IgD-negative memory B cell (primary cell): Measurements from ENCODE around the gene IFRD1. TPM values are rescaled to one million over a fixed set of nuclear protein-coding genes. Genes with fewer than 3 reads are reported as not detected.
"Not testable (repeated sequence)": the region's sequence is repeated elsewhere in the genome, so short reads cannot be mapped to it uniquely, and the experiment has no call there.

Source experiments
- H3K27ac Mint-ChIP-seq, 3 donors: one replicate each; pipeline ENCODE4 v1.8.0; 2020 to 2022; ENCODE audit warnings: mild to moderate bottlenecking in 3 of 3, mixed read lengths in 3 of 3, moderate library complexity in 1 of 3
- H3K27me3 Mint-ChIP-seq: one replicate; pipeline ENCODE4 v1.8.0; 2021; ENCODE audit warnings: mixed read lengths
- H3K36me3 Mint-ChIP-seq: one replicate; pipeline ENCODE4 v1.8.0; 2020; ENCODE audit warnings: mild to moderate bottlenecking, mixed read lengths
- H3K4me1 Mint-ChIP-seq, 3 donors: one replicate each; pipeline ENCODE4 v1.8.0; 2020 to 2022; ENCODE audit warnings: mixed read lengths in 3 of 3, mild to moderate bottlenecking in 1 of 3
- H3K4me3 Mint-ChIP-seq, 4 donors: one replicate each; pipeline ENCODE4 v1.8.0; 2020 to 2022; ENCODE audit warnings: mild to moderate bottlenecking in 4 of 4, mixed read lengths in 4 of 4, moderate library complexity in 3 of 4
- H3K9me3 Mint-ChIP-seq, 3 donors: one replicate each; pipeline ENCODE4 v1.8.0; 2020 to 2021; ENCODE audit warnings: mixed read lengths in 3 of 3, mild to moderate bottlenecking in 1 of 3
- polyA plus RNA-seq: library from polyadenylated mRNA; unstranded; fragments of 300-500 nt; fragmentation: Illumina TruSeq; gene quantifications from one replicate; pipeline ENCODE4 v1.2.3, GENCODE V29; 2021

Gene IFRD1
- polyA plus RNA-seq, 1 donor from 2014 or later, result 38.4 TPM

GRCh38 chr7:112452102-112452888, 2.0 kb downstream of the IFRD1 start:
- no peaks in the 10 kb centered on the region for H3K27me3 Mint-ChIP-seq
- H3K4me3 Mint-ChIP-seq, result peak overlapping the region; percentile 88 to 100 (median 94)
- no peaks in the 10 kb centered on the region for H3K9me3 Mint-ChIP-seq
- peaks cover 20 to 30% (median 24%) of the 10 kb centered on the region in 3 donors for H3K4me1 Mint-ChIP-seq
- H3K36me3 Mint-ChIP-seq, result no peaks in the 10 kb centered on the region
- H3K27ac Mint-ChIP-seq, result peak overlapping the region in 1 of 3 donors; percentile 97

GRCh38 chr7:112453505-112454171, 3.4 kb downstream of the IFRD1 start:
- no peaks in the 10 kb centered on the region for H3K27me3 Mint-ChIP-seq

DNA sequence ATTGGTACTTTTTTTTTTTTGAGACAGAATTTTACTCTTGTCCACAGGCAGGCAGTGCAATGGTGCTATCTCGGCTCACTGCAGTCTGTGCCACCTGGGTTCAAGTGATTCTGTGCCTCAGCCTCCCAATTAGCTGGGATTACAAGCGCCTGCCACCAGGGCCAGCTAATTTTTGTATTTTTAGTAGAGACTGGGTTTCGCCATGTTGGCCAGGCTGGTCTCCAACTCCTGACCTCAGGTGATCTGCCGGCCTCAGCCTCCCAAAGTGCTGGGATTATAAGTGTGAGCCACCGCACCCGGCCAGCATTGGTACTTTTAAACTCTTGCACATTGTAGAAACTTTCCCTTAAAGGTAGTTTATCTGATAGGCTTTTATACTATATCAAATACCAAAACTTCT, 3.9 kb downstream of the IFRD1 start:
- H3K27me3 Mint-ChIP-seq, H3K36me3 Mint-ChIP-seq, H3K27ac Mint-ChIP-seq, H3K9me3 Mint-ChIP-seq: not testable (repeated sequence)
- Mint-ChIP-seq H3K4me1 (peaks cover 21 to 28% (median 24%) of the 10 kb centered on the region in 3 donors), H3K4me3 (peak overlapping the region in 1 of 4 donors; percentile 73)

More at GRCh38 chr7:112453505-112454171, 3.4 kb downstream of the IFRD1 start:
- H3K4me1 Mint-ChIP-seq, result peaks cover 20 to 30% (median 24%) of the 10 kb centered on the region in 3 donors
- no peak overlapping the region for H3K27ac Mint-ChIP-seq
- H3K4me3 Mint-ChIP-seq, result peak overlapping the region in 1 of 4 donors; percentile 19
- no peaks in the 10 kb centered on the region for H3K36me3 Mint-ChIP-seq
- H3K9me3 Mint-ChIP-seq, result no peaks in the 10 kb centered on the region

GRCh38 chr7:112459645-112460044, 9.4 kb downstream of the IFRD1 start:
- no peak overlapping the region for H3K27ac Mint-ChIP-seq
- no peaks in the 10 kb centered on the region for H3K27me3 Mint-ChIP-seq
- peaks cover 14% of the 10 kb centered on the region for H3K36me3 Mint-ChIP-seq
- H3K9me3 Mint-ChIP-seq, result no peaks in the 10 kb centered on the region
- H3K4me3 Mint-ChIP-seq, result no peak overlapping the region
- H3K4me1 Mint-ChIP-seq, result peaks cover 3 to 5% (median 5%) of the 10 kb centered on the region in 3 donors

GRCh38 chr7:112462236-112462635, 12.0 kb downstream of the IFRD1 start:
- Mint-ChIP-seq H3K27ac (no peak overlapping the region), H3K36me3 (peaks cover 16% of the 10 kb centered on the region), H3K4me1 (peaks cover 0 to 6% (median 3%) of the 10 kb centered on the region in 3 donors), H3K4me3 (no peak overlapping the region), H3K9me3 (no peaks in the 10 kb centered on the region), H3K27me3 (no peaks in the 10 kb centered on the region)

GRCh38 chr7:112467867-112468266, 17.6 kb downstream of the IFRD1 start:
- Mint-ChIP-seq H3K36me3 (peaks cover 16% of the 10 kb centered on the region), H3K27me3 (no peaks in the 10 kb centered on the region), H3K9me3 (no peaks in the 10 kb centered on the region), H3K27ac (no peak overlapping the region), H3K4me3 (peak overlapping the region in 1 of 4 donors; percentile 26), H3K4me1 (peaks cover 0 to 4% (median 2%) of the 10 kb centered on the region in 3 donors)

GRCh38 chr7:112470194-112470593, 19.9 kb downstream of the IFRD1 start:
- peaks cover 16% of the 10 kb centered on the region for H3K36me3 Mint-ChIP-seq
- H3K4me1 Mint-ChIP-seq, result peaks cover 0 to 4% (median 0%) of the 10 kb centered on the region in 3 donors
- no peaks in the 10 kb centered on the region for H3K9me3 Mint-ChIP-seq
- no peaks in the 10 kb centered on the region for H3K27me3 Mint-ChIP-seq
- H3K27ac Mint-ChIP-seq, result no peak overlapping the region
- no peak overlapping the region for H3K4me3 Mint-ChIP-seq

DNA sequence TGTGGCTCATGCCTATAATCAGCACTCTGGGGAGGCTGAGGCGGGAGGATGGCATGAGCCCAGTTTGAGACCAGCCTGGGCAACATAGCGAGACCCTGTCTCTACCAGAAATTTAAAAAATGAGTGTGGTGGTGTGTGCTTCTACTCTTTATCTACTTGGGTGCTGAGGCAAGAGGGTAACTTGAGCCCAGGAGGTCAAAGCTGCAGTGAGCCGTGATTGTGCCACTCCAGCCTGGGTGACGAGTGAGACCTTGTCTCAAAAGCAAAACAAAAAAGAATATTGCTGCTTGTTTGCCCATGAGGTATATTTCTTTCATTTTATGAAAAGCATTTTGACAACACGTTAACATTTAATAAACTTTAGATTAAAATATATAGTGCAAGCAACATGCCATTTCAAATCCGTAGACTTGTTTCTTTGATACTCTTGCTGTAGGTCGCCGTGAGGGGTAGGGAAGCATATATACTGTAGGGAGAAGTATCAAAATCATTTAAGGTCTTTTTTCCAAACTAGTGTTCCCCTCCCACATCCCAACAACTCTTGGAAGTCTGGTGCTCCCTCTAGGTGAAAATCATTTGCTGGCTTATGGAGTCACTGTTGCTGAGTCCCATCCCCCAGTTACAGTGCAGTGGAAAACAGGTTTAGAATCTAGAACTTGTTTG, 26.3 kb downstream of the IFRD1 start:
- Mint-ChIP-seq H3K27ac (no peak overlapping the region), H3K36me3 (peaks cover 16% of the 10 kb centered on the region), H3K27me3 (no peaks in the 10 kb centered on the region), H3K4me3 (no peak overlapping the region), H3K4me1 (no peaks in the 10 kb centered on the region), H3K9me3 (no peaks in the 10 kb centered on the region)

GRCh38 chr7:112481121-112481736, 31.0 kb downstream of the IFRD1 start:
- Mint-ChIP-seq H3K27ac (no peak overlapping the region), H3K36me3 (peaks cover 9% of the 10 kb centered on the region), H3K4me3 (no peak overlapping the region), H3K9me3 (no peaks in the 10 kb centered on the region), H3K27me3 (no peaks in the 10 kb centered on the region), H3K4me1 (no peaks in the 10 kb centered on the region)

DNA sequence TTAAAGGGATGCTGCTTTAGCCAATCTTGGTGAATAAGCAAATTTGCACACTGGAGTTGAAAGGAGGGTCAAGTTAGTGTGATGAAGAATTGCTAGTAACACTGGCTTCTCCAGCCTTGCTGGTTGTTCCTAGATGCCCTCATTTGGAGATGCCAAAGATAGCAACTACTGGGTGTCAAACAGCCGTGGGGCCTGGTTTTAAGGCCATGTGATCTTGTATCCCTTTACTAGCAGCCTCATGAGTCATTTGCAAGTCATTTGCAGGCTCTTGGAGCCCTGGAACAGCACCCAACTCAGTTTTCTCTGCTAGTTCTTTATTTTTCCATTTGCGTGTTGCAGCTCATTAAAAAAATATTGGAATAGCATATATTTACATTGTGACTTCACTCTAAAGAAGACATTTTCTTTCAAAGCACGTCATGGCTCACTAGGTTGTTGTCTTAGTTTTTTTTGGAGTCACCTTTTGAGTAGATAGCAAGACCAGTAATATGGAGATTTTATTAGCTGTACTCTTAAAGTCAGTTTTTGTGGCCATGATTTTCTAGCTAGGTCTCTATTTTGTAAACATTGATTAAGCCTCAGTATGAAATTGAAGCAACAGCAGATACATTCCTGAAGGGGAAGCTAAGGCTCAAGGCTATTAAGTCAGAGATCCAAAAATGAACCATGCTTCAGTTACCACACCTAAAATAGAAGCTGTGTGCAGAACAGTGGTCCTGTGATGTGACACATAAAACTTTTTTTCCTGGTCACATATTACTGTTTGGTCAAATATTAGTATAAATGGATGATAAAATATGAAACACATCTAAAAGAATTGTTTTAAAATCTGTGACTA, 31.8 kb downstream of the IFRD1 start:
- no peak overlapping the region for H3K4me3 Mint-ChIP-seq
- H3K36me3 Mint-ChIP-seq, result peaks cover 9% of the 10 kb centered on the region
- H3K27me3 Mint-ChIP-seq, result no peaks in the 10 kb centered on the region
- H3K9me3 Mint-ChIP-seq, result no peaks in the 10 kb centered on the region
- no peaks in the 10 kb centered on the region for H3K4me1 Mint-ChIP-seq
- H3K27ac Mint-ChIP-seq, result no peak overlapping the region

GRCh38 chr7:112484671-112485167, 34.5 kb downstream of the IFRD1 start:
- Mint-ChIP-seq H3K27me3 (no peaks in the 10 kb centered on the region), H3K4me3 (no peak overlapping the region), H3K9me3 (no peaks in the 10 kb centered on the region), H3K36me3 (peaks cover 7% of the 10 kb centered on the region), H3K4me1 (no peaks in the 10 kb centered on the region), H3K27ac (no peak overlapping the region)

GRCh38 chr7:112485766-112486165, 35.5 kb downstream of the IFRD1 start:
- no peaks in the 10 kb centered on the region for H3K9me3 Mint-ChIP-seq
- no peak overlapping the region for H3K27ac Mint-ChIP-seq
- H3K27me3 Mint-ChIP-seq, result no peaks in the 10 kb centered on the region
- peaks cover 7% of the 10 kb centered on the region for H3K36me3 Mint-ChIP-seq
- H3K4me3 Mint-ChIP-seq, result no peak overlapping the region
- no peaks in the 10 kb centered on the region for H3K4me1 Mint-ChIP-seq

- Mint-ChIP-seq H3K36me3 (peaks cover 7% of the 10 kb centered on the region), H3K27ac (no peak overlapping the region), H3K4me1 (no peaks in the 10 kb centered on the region), H3K27me3 (no peaks in the 10 kb centered on the region), H3K4me3 (no peak overlapping the region), H3K9me3 (no peaks in the 10 kb centered on the region)
Measured at GRCh38 chr7:112487457-112488263, 37.4 kb downstream of the IFRD1 start.

DNA sequence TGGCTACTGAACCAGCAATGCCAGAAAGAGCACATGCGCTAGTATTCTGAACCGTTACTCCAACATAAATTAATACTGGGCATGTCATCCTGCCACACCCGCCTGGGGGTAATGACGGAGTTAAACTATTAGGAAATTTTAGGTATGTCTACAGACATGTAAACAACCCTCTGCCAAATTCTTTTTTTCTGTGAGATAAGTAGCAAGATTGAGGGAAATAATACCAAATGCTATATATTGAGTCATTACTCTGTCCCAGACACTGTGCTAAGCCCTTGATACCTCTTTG, 37.9 kb downstream of the IFRD1 start:
- Mint-ChIP-seq H3K9me3 (no peaks in the 10 kb centered on the region), H3K27me3 (no peaks in the 10 kb centered on the region), H3K27ac (no peak overlapping the region), H3K4me3 (no peak overlapping the region), H3K36me3 (peaks cover 7% of the 10 kb centered on the region), H3K4me1 (no peaks in the 10 kb centered on the region)
